Measurements from ENCODE around the gene RUVBL2.
"Not testable (repeated sequence)": the region's sequence is repeated elsewhere in the genome, so short reads cannot be mapped to it uniquely, and the experiment has no call there.

The RUVBL2 gene

DNA sequence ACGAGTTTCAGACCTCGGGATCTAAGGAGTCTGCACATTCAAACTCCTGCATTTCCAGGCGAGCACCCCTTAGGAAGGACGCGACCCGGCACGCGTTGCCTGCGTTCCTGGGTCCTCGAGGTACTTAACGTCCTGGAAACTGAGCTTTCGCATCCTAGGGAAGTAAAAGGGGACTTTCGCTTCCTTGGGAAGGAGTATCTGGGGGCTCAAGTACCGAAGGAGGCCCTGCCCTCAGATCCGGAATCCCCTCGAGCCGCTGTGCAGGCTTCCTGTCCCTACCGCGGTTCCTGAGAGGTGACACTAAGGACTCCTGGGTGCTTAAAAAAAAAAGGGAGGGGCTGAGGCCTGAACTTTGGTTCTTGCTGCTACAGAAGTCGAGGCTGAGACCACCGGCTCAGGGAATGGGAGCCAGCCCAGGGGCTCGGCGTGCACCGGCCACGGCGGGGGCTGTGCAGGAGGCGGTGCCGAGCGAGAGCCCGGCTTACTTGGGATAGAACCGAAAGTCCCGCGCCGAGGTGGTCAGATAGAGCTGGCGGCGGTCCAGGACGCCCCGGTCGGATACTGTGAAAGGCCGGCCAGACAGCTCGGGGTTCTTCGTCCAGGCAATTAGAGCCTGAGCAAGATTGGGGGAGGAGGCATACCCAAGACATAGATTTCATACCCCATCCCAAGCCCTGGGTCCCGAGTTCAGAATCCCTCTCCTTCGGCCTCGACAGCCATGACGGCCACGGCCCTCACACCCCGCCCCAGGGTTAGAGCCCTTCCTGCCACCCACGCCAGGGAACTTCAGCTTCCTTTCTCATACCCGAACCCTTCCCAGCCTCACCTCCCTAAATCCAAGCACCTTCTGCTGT is 24.9 kb downstream of the RUVBL2 start:
- DNase-seq (ENCODE audit: low spot score): not testable (repeated sequence)

DNA sequence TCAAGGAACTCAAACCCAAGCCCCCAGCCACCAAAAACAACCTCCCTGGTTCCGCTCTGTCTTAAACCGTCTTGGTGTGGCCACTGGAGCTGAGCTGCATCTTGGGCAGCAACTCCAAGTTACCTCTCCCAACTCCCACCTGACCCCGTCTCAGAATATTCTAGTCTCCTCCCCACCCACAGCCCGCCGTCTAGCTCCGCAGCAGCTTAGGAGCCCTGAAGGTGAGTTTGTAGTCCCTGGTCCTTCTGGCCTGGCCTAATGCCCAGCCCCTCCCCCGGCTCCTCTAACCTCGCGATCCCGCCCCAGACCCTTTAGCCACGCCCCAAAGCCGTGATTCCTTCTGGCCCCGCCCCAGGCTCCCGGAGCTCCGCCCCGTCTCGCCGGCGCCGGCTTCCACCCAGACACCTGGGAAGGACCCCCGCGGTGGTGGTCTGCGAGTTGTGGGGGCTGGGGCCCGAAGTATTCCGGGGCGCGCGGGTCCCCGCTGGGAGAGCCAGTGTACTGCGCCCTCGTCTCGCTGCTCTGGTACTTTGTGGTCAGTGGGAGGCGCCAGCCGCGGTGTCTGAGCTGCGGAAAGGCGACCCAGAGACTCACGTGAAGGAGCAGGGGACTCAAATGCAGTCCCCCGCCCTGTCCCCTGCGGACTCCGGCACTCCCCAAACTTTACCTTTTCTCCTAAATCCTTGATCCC is 25.7 kb downstream of the RUVBL2 start:
- DNase-seq (ENCODE audit: low spot score): peak; percentile 61

DNA sequence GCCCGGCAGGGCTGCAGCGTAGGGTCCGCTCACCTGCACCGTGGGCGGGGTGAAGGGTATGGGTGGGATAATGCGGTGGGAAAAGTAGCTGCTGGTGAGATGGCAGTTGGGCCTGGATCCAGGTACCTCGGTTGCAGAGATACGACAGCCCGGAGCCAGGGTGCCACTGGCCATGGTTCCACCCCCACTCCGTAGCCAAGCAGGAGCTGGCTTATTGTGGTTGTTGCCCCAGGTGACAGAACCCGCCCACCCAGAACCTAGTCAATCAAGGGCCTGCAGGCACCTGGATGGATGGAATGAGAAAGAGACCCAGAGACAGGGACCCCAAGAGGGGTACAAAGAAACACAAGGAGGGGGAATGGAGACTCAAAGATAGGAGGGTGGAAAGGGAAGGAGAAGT is 26.7 kb downstream of the RUVBL2 start:
- no peak for DNase-seq (ENCODE audit: low spot score)

DNA sequence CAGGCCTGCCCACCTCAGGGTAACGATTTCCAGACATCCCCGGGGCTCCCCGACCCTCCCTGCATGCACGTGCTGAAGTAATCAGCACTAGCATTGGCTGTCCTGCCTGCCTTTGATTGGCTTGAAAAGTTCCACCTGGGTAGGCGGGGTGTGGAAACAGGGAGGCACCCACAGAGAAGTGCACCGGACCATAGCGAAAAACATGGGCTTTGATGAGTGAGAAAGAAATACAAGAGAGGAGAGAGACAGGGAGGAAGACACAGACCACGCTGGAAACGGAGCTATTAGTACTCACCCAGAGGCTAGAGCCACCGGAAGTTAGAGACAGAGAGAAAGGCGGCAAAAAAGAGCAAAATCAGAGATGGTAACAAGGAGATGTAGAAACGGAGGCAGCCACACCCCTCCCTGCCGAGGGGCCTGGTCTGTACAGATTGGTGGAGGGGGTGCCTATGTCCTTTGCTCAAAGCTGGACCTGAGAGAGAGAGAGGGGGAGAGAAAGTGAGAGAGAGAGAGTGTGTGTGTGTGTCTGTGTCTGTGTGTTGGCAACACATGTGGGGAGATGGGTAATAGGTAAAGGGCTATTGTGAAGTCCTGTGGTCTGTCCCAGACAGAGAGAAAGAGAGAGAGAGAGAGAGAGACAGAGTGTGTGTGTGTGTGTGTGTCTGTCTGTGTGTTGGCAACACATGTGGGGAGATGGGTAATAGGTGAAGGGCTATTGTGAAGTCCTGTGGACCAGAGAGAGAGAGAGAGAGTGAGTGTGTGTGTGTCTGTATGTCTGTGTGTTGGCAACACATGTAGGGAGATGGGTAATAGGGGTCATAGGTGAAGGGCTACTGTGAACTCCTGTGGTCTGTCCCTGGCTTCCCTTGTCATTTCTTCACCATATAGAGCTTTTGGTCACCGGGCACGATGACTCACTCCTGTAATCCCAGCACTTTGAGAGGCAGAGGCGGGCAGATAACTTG is 27.5 kb downstream of the RUVBL2 start:
- no peak for DNase-seq (ENCODE audit: low spot score)

DNA sequence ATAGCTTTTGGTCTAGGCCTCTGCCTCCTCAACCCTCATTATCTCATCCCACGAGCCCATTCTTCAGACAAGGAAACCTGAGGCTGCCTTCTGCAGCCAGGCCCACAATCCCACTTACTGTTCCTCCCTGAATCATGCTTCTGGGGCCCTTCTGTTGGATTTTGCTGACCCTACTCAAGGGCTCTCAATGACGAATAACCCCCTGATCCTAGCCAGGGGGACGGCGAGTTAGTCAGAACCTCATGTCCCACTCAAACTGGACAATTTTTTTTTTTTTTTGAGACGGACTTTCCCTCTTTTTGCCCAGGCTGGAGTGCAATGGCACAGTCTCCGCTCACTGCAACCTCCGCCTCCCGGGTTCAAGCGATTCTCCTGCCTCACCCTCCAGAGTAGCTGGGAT is 28.4 kb downstream of the RUVBL2 start:
- DNase-seq (ENCODE audit: low spot score): no peak

DNA sequence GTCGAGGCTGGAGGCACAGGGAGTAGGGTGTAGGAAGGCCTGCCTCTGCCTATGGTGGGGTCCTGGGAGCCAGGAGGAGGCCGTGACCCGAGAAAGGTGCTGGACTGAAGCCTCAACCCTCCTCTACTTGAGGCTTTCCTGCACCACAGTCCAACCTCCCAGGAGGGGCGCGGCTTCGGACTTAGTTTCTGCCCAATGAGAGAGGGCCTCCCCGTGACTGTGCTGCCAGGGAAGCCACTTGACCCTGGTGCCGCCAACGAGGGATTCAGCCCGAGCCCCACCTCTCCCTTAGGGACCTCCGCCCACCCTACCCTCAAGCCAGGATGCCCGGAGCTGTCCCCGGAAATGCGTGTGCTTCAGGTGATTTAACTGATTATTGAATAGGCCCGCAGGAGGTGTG is 30.5 kb downstream of the RUVBL2 start, which contains the start of gene CGB3:
TSS of gene CGB3 (minus strand) at position 101 of the 400 bp plus-strand sequence. CDS start 362 bp downstream, outside the sequence.
- DNase-seq (ENCODE audit: low spot score): not testable (repeated sequence)

DNA sequence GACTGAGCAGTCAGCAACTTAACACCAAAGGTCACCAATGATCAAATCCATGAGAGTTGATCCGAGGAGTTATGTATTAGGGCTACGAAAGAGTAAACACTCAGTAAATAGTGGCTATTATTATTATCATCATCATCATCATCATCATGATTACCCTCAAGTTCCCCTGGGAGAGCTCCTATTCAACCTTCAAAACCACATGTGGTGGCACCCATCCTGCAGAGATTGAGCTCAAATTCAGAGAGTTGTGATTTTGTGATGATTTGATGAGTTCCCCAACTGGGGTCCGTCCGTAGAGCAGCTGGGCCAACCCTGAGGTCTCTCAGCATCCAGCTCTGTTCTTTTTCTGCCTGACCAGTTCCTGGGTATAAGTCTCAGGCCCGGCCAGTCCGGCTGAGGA is 31.4 kb downstream of the RUVBL2 start:
- not testable (repeated sequence) for DNase-seq (ENCODE audit: low spot score)

DNA sequence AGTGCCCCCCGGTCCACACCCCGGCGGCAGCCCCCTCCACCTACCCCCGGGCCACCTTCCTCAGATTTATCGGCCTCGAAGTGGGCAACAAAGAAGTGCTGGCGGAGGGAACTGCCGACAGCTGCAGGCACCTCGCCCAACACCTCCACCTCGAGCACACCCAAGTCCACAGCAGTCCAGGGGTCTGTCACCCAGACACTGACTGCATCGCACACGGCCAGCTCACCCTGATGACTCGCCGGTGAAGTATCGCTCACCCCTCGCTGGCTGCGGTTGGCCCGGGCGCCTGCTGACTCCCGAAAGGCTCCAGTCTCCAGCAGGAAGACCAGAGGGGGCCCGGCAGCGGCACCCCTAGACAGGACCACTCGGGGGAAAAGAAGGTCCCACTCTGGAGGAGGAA is 31.9 kb downstream of the RUVBL2 start:
- not testable (repeated sequence) for DNase-seq (ENCODE audit: low spot score)

DNA sequence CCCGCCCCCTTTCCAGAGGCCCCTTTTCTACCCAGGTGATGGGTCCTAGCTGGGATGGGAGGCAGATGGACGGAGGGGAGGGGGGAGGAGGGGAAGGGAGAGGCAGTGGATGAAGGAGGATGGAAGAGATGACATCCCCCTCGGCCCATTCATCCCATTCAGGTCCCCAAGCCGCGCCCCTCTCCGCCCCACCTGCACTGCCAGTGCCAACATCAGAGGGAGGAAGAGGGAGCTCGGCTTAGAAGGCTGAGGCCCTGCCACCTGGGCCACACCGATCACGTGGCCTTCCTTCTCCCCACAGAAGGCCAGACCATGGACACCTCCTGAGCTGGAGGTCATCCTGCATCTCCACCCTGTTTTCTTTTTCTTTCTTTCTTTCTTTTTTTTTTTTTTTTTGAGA is 35.0 kb downstream of the RUVBL2 start:
- DNase-seq (ENCODE audit: low spot score): not testable (repeated sequence)

DNA sequence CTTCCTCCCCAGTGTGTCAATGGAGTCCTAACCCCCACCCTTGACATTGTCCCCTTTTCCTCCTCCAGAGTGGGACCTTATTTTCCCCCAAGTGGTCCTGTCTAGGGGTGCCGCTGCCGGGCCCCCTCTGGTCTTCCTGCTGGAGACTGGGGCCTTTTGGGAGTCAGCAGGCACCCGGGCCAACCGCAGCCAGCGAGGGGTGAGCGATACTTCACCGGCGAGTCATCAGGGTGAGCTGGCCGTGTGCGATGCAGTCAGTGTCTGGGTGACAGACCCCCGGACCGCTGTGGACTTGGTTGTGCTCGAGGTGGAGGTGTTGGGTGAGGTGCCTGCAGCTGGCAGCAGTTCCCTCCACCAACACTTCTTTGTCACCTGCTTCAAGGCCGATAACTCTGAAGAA is 36.1 kb downstream of the RUVBL2 start:
- DNase-seq (ENCODE audit: low spot score): not testable (repeated sequence)

DNA sequence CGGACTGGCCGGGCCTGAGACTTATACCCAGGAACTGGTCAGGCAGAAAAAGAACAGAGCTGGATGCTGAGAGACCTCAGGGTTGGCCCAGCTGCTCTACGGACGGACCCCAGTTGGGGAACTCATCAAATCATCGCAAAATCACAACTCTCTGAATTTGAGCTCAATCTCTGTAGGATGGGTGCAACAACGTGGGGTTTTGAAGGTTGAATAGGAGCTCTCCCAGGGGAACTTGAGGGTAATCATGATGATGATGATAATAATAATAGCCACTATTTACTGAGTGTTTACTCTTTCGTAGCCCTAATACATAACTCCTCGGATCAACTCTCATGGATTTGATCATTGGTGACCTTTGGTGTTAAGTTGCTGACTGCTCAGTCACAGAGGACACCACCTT is 36.6 kb downstream of the RUVBL2 start:
- not testable (repeated sequence) for DNase-seq (ENCODE audit: low spot score)

DNA sequence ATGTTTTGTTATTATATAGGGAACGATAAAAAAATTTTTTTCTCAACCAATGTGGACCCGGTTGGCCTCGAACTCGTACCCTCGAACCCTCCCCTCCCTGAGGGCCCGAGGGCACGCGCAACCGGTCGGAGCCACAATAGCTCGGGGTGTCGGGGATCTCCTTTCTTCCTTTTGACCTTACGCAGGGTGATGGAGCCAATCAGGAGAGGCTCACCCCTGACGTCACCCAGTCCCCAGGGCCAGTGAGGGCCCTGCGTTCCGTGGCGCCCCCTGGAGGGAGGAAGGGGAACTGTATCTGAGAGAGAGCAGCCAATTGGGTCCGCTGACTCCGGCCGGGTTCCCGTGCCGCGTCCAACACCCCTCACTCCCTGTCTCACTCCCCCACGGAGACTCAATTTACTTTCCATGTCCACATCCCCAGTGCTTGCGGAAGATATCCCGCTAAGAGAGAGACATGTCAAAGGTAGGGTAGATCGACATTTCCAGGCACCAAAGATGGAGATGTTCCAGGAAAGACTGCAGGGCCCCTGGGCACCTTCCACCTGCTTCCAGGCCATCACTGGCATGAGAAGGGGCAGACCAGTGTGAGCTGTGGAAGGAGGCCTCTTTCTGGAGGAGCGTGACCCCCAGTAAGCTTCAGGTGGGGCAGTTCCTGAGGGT is 38.1 kb downstream of the RUVBL2 start, which contains the start of gene CGB2:
TSS of gene CGB2 (plus strand) at position 249 of the 660 bp plus-strand sequence. CDS start at position 455, 206 bp downstream.
- not testable (repeated sequence) for DNase-seq (ENCODE audit: low spot score)

DNA sequence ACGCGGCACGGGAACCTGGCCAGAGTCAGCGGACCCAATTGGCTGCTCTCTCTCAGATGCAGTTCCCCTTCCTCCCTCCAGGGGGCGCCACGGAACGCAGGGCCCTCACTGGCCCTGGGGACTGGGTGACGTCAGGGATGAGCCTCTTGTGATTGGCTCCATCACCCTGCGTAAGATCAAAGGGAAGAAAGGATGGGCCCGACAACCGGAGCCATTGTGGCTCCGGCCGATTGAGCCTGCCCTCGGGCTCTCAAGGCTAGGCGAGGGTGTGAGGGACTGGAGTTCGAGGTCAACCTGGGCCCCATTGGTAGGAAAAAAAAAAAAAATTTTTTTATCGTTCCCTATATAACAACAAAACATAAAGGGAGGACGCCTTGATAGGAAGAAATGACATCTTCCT is 43.1 kb downstream of the RUVBL2 start, which contains the start of gene CGB1:
TSS of gene CGB1 (minus strand) at position 81 of the 400 bp plus-strand sequence. CDS start 184 bp downstream, outside the sequence.
- DNase-seq (ENCODE audit: low spot score): peak; percentile 64

DNA sequence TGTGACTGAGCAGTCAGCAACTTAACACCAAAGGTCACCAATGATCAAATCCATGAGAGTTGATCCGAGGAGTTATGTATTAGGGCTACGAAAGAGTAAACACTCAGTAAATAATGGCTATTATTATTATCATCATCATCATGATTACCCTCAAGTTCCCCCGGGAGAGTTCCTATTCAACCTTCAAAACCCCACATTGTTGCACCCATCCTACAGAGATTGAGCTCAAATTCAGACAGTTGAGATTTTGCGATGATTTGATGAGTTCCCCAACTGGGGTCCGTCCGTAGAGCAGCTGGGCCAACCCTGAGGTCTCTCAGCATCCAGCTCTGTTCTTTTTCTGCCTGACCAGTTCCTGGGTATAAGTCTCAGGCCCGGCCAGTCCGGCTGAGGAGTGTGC is 44.4 kb downstream of the RUVBL2 start:
- DNase-seq (ENCODE audit: low spot score): not testable (repeated sequence)

DNA sequence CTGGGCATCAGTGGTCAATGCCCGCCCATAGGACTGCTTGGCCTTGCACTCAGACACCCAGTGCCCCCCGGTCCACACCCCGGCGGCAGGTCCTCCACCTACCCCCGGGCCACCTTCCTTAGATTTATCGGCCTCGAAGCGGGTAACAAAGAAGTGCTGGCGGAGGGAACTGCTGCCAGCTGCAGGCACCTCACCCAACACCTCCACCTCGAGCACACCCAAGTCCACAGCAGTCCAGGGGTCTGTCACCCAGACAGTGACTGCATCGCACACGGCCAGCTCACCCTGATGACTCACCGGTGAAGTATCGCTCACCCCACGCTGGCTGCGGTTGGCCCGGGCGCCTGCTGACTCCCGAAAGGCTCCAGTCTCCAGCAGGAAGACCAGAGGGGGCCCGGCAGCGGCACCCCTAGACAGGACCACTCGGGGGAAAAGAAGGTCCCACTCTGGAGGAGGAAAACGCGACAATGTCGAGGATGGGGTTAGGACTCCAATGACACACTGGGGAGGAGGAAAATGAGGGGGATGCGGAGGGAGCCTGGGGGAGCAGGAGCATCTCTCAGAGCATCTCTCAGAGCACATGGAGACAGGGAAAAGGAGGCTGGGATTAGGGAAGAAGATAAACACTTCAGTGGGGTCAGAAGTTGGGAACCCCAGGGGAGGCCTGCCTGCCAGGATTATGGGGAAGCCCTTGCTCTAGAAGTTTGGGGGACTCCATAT is 45.0 kb downstream of the RUVBL2 start:
- DNase-seq (ENCODE audit: low spot score): not testable (repeated sequence)

DNA sequence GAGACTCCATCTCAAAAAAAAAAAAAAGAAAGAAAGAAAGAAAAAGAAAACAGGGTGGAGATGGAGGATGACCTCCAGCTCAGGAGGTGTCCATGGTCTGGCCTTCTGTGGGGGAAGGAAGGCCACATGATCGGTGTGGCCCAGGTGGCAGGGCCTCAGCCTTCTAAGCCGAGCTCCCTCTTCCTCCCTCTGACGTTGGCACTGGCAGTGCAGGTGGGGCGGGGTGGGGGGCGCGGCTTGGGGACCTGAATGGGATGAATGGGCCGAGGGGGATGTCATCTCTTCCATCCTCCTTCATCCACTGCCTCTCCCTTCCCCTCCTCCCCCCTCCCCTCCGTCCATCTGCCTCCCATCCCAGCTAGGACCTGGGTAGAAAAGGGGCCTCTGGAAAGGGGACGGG is 46.0 kb downstream of the RUVBL2 start:
- not testable (repeated sequence) for DNase-seq (ENCODE audit: low spot score)

DNA sequence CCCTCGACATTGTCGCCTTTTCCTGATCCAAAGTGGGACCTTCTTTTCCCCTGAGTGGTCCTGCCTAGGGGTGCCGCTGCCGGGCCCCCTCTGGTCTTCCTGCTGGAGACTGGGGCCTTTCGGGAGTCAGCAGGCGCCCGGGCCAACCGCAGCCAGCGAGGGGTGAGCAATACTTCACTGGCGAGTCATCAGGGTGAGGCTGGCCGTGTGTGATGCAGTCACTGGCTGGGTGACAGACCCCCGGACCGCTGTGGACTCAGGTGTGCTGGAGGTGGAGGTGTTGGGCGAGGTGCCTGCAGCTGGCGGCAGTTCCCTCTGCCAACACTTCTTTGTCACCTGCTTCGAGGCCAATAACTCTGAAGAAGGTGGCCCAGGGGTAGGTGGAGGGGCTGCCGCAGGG is 48.5 kb downstream of the RUVBL2 start:
- DNase-seq (ENCODE audit: low spot score): no peak

DNA sequence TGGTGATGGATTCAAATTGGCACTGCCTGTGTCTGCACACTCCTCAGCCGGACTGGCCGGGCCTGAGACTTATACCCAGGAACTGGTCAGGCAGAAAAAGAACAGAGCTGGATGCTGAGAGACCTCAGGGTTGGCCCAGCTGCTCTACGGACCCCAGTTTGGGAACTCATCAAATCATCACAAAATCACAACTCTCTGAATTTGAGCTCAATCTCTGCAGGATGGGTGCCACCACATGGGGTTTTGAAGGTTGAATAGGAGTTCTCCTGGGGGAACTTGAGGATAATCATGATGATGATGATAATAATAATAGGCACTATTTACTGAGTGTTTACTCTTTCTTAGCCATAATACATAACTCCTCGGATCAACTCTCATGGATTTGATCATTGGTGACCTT is 49.0 kb downstream of the RUVBL2 start:
- DNase-seq (ENCODE audit: low spot score): not testable (repeated sequence)

DNA sequence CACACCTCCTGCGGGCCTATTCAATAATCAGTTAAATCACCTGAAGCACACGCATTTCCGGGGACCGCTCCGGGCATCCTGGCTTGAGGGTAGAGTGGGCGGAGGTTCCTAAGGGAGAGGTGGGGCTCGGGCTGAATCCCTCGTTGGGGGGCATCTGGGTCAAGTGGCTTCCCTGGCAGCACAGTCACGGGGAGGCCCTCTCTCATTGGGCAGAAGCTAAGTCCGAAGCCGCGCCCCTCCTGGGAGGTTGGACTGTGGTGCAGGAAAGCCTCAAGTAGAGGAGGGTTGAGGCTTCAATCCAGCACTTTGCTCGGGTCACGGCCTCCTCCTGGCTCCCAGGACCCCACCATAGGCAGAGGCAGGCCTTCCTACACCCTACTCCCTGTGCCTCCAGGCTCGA is 49.9 kb downstream of the RUVBL2 start, which contains the start of gene CGB5:
TSS of gene CGB5 (plus strand) at position 301 of the 400 bp plus-strand sequence. CDS start 362 bp downstream, outside the sequence.
- not testable (repeated sequence) for DNase-seq (ENCODE audit: low spot score)

DNA sequence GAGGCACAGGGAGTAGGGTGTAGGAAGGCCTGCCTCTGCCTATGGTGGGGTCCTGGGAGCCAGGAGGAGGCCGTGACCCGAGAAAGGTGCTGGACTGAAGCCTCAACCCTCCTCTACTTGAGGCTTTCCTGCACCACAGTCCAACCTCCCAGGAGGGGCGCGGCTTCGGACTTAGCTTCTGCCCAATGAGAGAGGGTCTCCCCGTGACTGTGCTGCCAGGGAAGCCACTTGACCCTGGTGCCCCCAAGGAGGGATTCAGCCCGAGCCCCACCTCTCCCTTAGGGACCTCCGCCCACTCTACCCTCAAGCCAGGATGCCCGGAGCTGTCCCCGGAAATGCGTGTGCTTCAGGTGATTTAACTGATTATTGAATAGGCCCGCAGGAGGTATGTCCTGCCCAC is 55.3 kb downstream of the RUVBL2 start, which contains the start of gene CGB8:
TSS of gene CGB8 (minus strand) at position 101 of the 400 bp plus-strand sequence. CDS start 372 bp downstream, outside the sequence.
- DNase-seq (ENCODE audit: low spot score): not testable (repeated sequence)

Data from COLO829 (cell line).